Measurements from ENCODE around the gene SLC17A4. TPM values are rescaled to one million over a fixed set of nuclear protein-coding genes. Genes with fewer than 3 reads are reported as not detected.

SLC17A4 gene
- total RNA-seq, 1 experiment from 2014 or later = not detected

GRCh38 chr6:25815194-25815593 lies 60.7 kb downstream of the SLC17A4 start:
- no peak for DNase-seq (ENCODE audit: low spot score)

- no peak for DNase-seq (ENCODE audit: low spot score)
Measured at GRCh38 chr6:25816252-25816651, 61.7 kb downstream of the SLC17A4 start.

GRCh38 chr6:25821341-25821740 lies 66.8 kb downstream of the SLC17A4 start:
- no peak for DNase-seq (ENCODE audit: low spot score)

- no peak for DNase-seq (ENCODE audit: low spot score)
Measured at GRCh38 chr6:25829375-25829774, 74.8 kb downstream of the SLC17A4 start.

- no peak for DNase-seq (ENCODE audit: low spot score)
Measured at GRCh38 chr6:25830458-25830857, 75.9 kb downstream of the SLC17A4 start.

Other genes with a start within 250 kb of the SLC17A4 start
- gene SCGN, start 102.5 kb upstream of the SLC17A4 start, total RNA-seq (2014; rRNA removed; shearing (Covaris generic)) = not detected in 2 replicates
- not detected in 2 replicates for gene SLC17A1, start 77.3 kb downstream of the SLC17A4 start, total RNA-seq (2014; rRNA removed; shearing (Covaris generic))
- gene SLC17A3, start 119.5 kb downstream of the SLC17A4 start, total RNA-seq (2014; rRNA removed; shearing (Covaris generic)) = not detected in 2 replicates
- gene SLC17A2, start 175.9 kb downstream of the SLC17A4 start, total RNA-seq (2014; rRNA removed; shearing (Covaris generic)) = not detected in 2 replicates
- 5.2 and 6.4 TPM in 2 replicates for gene TRIM38, start 208.1 kb downstream of the SLC17A4 start, total RNA-seq (2014; rRNA removed; shearing (Covaris generic))

Measured in A172 (cell line).